Stimulated activated CD4-positive, alpha-beta T cell treated with anti-CD3 and anti-CD28 coated beads, Interleukin-1b, Interleukin-23, amount 100 ng/mL, for 4 hours (primary cell): ENCODE data around the gene TTC9B.
"Not testable (repeated sequence)": the region's sequence is repeated elsewhere in the genome, so short reads cannot be mapped to it uniquely, and the experiment has no call there.

Experiments
- DNase-seq, 2 donors: peaks; one replicate each; pipeline ENCODE4 v3.0.0-alpha.2; 2020; ENCODE audit warnings: low read depth in 2 of 2

The TTC9B gene

GRCh38 chr19:40170303-40170989 lies 47.7 kb downstream of the TTC9B start:
- DNase-seq = not testable (repeated sequence)

DNA sequence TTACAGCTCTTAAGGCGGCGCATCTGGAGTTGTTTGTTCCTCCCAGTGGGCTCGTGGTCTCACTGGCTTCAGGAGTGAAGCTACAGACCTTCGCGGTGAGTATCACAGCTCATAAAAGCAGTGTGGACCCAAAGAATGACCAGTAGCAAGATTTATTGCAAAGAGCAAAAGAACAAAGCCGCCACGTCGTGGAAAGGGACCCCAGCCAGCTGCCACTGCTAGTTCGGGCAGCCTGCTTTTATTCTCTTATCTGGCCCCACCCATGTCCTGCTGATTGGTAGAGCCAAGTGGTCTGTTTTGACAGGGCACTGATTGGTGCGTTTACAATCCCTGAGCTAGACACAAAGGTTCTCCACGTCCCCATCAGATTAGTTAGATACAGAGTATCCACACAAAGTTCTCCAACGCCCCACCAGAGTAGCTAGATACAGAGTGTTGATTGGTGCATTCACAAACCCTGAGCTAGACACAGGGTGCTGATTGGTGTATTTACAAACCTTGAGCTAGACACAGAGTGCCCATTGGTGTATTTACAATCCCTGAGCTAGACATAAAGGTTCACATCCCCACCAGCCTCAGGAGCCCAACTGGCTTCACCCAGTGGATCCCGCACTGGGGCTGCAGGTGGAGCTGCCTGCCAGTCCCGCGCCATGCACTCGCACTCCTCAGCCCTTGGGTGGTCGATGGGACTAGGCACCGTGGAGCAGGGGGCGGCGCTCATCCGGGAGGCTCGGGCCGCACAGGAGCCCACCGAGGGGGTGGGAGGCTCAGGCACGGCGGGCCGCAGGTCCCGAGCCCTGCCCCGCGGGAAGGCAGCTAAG lies 48.5 kb downstream of the TTC9B start:
- not testable (repeated sequence) for DNase-seq
